Subcutaneous adipose tissue (tissue), 4 donors: ENCODE measurements around the gene TOP3A. TPM values are rescaled to one million over a fixed set of nuclear protein-coding genes. Genes with fewer than 3 reads are reported as not detected.

Experiments used
- total RNA-seq, 4 donors: library from RNA; depleted of rRNA; stranded (reverse); fragments of >200 nt; gene quantifications; one replicate each; pipeline ENCODE4 v1.1.0, GENCODE V29; 2016
- TF ChIP-seq, protein P1 (sequence below): fragments of 450-650 bp; IDR thresholded peaks from one replicate; pipeline ENCODE4 v1.5.1; 2016; ENCODE audit warnings: low read depth, mild to moderate bottlenecking, control low read depth, antibody characterized with exemption, moderate library complexity

The TOP3A gene
- total RNA-seq, 4 donors from 2014 or later = 20.9 to 32.2 (median 27.6) TPM

DNA sequence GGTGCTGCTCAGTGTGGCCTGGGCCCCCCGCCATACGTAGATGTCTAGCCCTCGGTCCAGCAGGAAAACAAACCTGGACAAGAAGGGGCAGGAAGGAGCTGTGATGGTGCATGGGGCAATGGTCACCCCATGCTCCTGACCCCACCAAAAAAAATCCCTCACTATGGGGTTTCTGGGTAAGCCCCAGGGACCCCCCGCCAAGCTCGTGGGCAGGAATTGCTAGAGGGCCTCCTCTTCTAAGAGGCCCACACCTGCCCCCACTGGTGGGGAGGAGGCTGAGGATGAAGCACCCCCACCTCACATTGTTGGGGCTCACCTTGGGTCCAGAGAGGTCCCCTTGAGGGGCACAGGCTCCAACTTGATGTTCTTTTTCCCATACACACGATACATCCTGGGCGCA, 66.0 kb downstream of the TOP3A start:
- TF ChIP-seq, protein P1, sequence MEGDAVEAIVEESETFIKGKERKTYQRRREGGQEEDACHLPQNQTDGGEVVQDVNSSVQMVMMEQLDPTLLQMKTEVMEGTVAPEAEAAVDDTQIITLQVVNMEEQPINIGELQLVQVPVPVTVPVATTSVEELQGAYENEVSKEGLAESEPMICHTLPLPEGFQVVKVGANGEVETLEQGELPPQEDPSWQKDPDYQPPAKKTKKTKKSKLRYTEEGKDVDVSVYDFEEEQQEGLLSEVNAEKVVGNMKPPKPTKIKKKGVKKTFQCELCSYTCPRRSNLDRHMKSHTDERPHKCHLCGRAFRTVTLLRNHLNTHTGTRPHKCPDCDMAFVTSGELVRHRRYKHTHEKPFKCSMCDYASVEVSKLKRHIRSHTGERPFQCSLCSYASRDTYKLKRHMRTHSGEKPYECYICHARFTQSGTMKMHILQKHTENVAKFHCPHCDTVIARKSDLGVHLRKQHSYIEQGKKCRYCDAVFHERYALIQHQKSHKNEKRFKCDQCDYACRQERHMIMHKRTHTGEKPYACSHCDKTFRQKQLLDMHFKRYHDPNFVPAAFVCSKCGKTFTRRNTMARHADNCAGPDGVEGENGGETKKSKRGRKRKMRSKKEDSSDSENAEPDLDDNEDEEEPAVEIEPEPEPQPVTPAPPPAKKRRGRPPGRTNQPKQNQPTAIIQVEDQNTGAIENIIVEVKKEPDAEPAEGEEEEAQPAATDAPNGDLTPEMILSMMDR = no peak

DNA sequence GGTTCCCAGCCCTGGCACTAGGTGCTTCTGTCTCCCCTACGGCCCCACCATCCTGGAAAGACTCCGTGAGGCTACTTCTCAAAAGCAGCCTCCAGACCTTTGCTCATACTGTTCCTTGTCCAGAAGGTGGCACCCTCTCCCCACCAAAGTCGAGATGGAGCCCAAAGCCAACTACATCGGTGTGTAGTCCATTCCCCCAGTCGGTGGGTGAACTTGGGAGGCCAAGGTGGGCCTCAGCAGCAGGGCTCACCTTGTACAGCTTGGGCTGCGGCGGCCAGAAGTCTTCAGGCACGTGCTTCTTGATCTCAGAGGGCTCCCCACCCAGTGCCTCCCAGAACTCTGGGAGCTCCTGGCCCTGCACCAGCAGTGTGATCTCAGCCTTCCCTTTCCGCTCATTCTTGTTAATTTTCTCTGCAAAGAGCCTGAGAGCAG, 66.5 kb downstream of the TOP3A start:
- TF ChIP-seq, protein P1 = no peak

DNA sequence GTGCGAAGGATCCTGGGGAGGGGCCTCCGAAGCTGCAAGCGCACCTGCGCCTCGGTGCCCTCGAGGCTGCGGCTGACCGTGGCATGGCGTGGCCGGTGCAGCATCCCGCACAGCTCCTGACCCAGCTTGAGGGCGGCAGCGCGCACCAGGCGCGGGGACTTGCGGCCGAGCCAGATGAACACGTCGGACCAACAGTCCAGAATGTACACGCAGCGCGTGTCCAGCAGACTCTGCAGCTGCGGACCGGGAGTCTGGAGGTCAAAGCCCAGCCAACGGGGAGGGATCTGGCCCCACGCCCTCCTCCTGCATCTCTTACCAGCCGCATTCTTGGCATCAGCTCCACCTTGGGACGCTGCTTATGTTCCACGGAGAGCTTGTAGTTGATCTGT, 67.2 kb downstream of the TOP3A start:
- TF ChIP-seq, protein P1 = no peak

DNA sequence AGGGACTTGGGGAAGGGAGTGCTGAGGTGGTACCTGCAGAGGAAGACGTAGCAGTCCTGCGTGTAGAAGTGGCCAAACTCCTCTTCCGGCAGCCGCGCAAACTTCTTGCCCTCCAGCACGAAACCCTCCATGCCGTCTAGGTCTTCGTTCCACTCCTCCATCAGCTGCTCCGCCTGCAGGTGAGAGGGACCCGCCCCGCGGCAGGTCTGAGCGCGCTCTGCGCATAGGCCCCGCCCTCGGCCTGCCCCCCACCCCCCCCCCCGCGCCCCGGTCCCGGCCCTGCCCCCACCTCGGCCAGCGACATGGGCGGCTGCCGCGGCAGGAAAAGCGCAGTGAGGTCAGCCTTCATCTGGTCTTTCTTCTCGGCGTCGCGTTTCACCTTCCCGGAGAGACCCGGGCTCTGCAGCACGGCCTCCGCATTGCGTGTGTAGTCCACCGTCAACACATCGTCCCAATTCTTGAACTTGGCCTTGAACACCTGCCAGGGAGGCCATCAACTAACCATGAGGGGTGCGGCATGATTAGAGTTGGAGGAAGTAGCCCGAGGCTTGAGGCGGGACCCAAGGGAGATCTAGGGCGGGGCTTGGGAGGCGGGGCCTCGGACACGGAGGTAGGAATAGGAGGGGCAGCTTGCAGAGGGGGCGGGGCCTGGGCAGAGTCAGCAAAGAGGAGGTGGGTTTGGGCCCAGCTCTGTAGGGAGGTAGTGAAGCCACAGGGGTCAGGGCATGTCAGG, 67.7 kb downstream of the TOP3A start:
- TF ChIP-seq, protein P1 = no peak

DNA sequence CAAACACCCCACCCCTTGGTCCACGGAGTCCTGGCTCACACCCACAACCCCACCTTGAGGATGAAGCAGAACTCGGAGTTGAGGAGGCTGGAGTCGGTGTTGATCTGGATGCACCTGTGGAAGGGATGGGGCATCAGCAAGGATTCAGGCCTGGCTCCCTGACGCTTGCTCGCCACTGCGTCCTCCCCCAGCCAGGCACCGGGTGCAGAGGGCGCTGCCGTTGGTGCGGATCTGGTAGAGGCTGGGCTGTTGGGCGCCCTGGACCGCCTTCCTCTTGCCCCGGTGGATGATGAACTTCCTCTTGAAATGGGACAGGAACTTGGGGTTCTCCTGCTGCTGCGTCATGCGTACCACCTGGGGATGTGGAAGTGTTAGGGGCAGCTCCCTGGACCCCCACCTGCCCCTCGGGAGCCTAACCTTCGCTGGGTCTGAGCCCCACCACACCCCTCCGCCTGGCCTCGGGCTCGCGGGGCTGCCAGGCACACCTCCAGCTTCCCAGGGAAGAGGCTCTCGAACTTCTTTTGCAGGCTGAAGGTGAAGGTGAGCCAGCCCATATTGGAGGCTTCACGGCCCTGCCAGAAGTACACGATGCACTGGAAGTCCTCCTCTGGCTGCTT, 68.6 kb downstream of the TOP3A start:
- TF ChIP-seq, protein P1 = no peak

DNA sequence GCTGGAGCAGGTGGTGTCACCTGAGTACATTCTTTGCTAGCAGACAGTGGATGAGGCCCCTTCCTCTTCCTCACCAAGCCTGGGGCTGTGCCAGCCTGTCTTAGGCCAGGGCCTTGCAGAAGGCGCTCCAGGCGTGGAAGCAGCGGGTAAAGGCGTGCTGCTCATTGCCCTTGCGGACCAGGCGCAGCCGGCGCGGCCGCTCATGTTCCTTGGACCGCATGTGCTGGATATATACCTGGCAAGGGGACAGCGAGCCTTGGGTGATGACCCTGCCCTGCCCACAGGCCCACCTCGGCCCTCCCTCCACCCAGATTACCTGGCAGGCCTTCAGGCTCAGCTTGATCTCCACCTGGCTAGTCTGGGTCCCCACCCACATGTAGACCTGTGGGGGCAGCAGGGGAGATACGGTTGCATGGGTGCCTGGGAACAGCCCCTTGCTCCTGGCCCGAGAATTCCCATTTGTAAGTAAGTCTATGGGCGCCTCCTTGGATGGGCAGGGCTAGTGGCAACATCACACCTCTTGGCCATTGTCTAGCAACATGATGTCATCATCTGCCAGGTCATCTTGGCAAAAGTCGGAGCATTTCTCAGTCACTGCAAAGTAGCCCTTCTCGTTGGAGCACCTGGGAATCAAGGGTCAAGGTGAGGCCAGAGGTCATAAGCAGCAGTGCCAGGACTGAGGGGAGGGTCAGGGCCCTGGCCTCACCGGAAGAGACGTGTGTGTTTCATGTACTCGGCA, 69.6 kb downstream of the TOP3A start:
- TF ChIP-seq, protein P1 = no peak

DNA sequence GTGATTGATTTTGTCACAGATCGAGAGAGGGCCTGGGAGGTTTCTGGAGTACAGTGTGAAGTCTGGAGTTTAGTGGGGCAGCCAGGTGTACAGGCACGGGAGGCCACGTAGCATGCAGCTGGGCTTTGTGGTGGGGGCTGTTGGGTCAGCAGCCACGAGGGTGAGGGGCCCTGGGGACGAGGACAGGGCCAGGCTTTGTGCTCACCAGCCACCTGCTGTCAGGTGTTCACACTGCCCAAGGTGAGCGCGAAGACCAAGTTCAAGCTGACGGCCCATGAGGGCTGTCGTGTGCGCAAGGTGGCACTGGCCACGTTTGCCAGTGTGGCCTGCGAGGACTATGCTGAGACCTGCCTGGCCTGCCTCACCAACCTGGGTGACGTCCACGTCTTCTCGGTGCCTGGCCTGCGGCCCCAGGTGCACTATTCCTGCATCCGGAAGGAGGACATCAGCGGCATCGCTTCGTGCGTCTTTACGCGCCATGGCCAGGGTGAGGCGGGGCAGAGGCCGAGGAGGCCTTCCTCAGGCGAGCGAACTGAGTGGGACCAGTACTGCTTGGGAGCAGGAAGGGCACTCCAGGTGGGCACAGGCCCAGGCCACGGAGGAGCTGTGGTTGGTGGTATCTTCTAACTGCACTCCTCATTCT, 73.4 kb downstream of the TOP3A start:
- TF ChIP-seq, protein P1 = no peak
